ENCODE data around the gene CSAD.

GRCh38 chr12:53190108-53190729, 9.5 kb upstream of the CSAD start:
- TF ChIP-seq CTCF (IDR thresholded peaks at IDR 0.05) (no peak), POLR2A (IDR thresholded peaks at IDR 0.05) (no peak)
